Esophagus muscularis mucosa (tissue), 3 donors: Measurements from ENCODE around the gene RASAL2.
"Not testable (repeated sequence)": the region's sequence is repeated elsewhere in the genome, so short reads cannot be mapped to it uniquely, and the experiment has no call there.

ENCODE experiments used
- CTCF ChIP-seq, 3 experiments: fragments of 200-600 bp in 2 of 3; fragments of 450-650 bp in 1 of 3; sonication (generic) in 2 of 3; IDR thresholded peaks; one replicate each; pipeline ENCODE4 v1.5.1; 2017 to 2019; ENCODE audit warnings: antibody characterized with exemption in 3 of 3, mild to moderate bottlenecking in 2 of 3, moderate library complexity in 1 of 3
- POLR2AphosphoS5 ChIP-seq, 2 donors: sonication (generic); formaldehyde crosslinking; IDR thresholded peaks; one replicate each; pipeline ENCODE4 v1.6.1; 2017; ENCODE audit warnings: antibody characterized with exemption in 2 of 2

GRCh38 chr1:178120520-178121052 is 26.7 kb downstream of the RASAL2 start:
- TF ChIP-seq POLR2AphosphoS5, CTCF (IDR thresholded peaks at IDR 0.05): not testable (repeated sequence)
